SJSA1 (cell line): ENCODE data around the gene ACTRT2. TPM values are rescaled to one million over a fixed set of nuclear protein-coding genes. Genes with fewer than 3 reads are reported as not detected.

Experiments
- DNase-seq, 2 experiments: peaks; one replicate each; pipeline ENCODE4 v3.0.0-alpha.2; 2015 to 2020; ENCODE audit warnings: low spot score in 2 of 2, low read depth in 1 of 2
- H3K27ac ChIP-seq: fragments of 250-450 bp; sonication (Bioruptor Pico); 2 replicates; pipeline ENCODE4 v1.5.1; 2020; ENCODE audit warnings: mild to moderate bottlenecking, moderate library complexity
- H3K27me3 ChIP-seq: fragments of 250-450 bp; sonication (Bioruptor Pico); replicated peaks from 2 replicates; pipeline ENCODE4 v1.5.1; 2020; ENCODE audit warnings: mild to moderate bottlenecking, moderate library complexity
- H3K36me3 ChIP-seq: fragments of 250-450 bp; sonication (Bioruptor Pico); 2 replicates; pipeline ENCODE4 v1.5.1; 2020; ENCODE audit warnings: mild to moderate bottlenecking
- H3K4me1 ChIP-seq: fragments of 250-450 bp; sonication (Bioruptor Pico); replicated peaks from 2 replicates; pipeline ENCODE4 v1.6.1; 2021; ENCODE audit warnings: mild to moderate bottlenecking
- H3K4me3 ChIP-seq: fragments of 250-450 bp; sonication (Bioruptor Pico); 2 replicates; pipeline ENCODE4 v1.5.1; 2020; ENCODE audit warnings: mild to moderate bottlenecking
- H3K9me3 ChIP-seq: fragments of 250-450 bp; sonication (Bioruptor Pico); replicated peaks from 2 replicates; pipeline ENCODE4 v1.5.1; 2020; ENCODE audit warnings: mild to moderate bottlenecking
- total RNA-seq: library from RNA; depleted of rRNA; stranded (reverse); fragments of >200 nt; shearing (Covaris generic); gene quantifications from 2 replicates; pipeline ENCODE4 v1.2.3, GENCODE V29; 2014

The ACTRT2 gene
- total RNA-seq, 1 experiment from 2014 or later = not detected

- no peak for DNase-seq
- no peaks in the 10 kb centered on the region for H3K36me3 ChIP-seq
- H3K9me3 ChIP-seq = no peaks in the 10 kb centered on the region
- no peaks in the 10 kb centered on the region for H3K4me1 ChIP-seq
- 0 out of 2 replicates have a peak, but pooled peaks cover 3% of the 10 kb centered on the region for H3K27me3 ChIP-seq
- H3K4me3 ChIP-seq = no peak overlapping the region
- no peak overlapping the region for H3K27ac ChIP-seq
These were observed 11.9 kb downstream of the ACTRT2 start for GRCh38 chr1:3033040-3033789.

DNA sequence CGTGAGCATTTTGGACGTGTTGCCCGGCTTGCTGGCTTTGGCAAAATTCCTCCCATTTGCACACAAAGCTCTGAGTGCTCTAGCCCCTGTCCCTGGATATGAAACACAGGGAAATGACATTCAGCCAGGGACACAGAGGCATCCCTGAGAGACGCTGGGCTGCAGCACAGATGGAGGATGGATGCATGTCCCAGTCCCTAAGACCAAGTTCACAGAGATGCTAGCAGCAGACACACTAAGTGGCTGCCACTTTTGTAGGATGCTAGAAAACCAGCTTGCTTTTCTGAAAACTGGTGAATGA lies 12.5 kb downstream of the ACTRT2 start:
- H3K36me3 ChIP-seq = no peaks in the 10 kb centered on the region
- H3K27me3 ChIP-seq = 0 out of 2 replicates have a peak, but pooled peaks cover 3% of the 10 kb centered on the region
- H3K9me3 ChIP-seq = no peaks in the 10 kb centered on the region
- no peak overlapping the region for H3K4me3 ChIP-seq
- no peaks in the 10 kb centered on the region for H3K4me1 ChIP-seq
- no peak overlapping the region for H3K27ac ChIP-seq
- DNase-seq = no peak

- no peak for DNase-seq
- Histone ChIP-seq H3K27me3 (0 out of 2 replicates have a peak, but pooled peaks cover 3% of the 10 kb centered on the region), H3K4me3 (no peak overlapping the region), H3K4me1 (no peaks in the 10 kb centered on the region), H3K36me3 (no peaks in the 10 kb centered on the region), H3K27ac (no peak overlapping the region), H3K9me3 (no peaks in the 10 kb centered on the region)
These were observed 12.9 kb downstream of the ACTRT2 start for GRCh38 chr1:3034162-3034561.

DNA sequence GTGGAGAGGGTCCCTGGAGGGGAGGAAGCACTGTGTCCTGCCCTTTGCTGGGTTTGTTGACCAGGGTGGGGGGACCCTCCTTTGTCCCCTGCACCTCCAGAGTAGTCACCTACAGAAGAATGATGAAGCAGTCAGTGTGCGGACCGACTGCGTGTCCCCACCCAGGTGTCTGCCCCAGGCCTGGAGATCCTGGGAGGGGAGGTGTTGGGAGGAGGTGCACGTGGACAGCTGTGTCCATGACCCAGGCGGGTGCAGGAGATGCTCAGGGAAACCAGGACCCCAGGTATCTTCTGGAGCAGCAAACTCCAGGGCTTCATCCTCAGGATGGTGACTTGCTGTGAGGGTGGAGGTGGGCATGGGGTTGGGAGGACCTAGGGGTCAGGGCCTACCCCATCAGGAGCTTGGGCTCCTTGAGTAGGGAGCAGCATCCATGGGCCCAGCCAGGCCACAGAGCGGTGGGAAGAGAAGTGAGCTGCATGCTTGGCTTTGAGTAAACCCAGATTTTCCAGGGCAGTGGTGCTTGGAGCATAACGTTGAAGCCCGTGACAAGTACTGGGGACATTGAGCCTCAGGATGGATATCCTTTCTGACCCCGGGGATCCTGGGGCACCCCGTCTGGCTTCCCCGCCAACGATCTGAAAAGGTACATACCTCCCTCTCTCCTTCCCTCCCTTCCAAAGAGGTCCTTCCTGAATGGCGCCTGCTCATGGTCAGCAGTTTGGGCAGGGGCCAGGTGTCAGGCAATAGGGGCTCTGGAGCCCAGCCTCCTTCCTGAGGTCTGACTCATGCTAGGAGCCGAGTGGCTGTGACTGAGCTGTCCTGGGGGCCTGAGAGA lies 13.7 kb downstream of the ACTRT2 start:
- no peaks in the 10 kb centered on the region for H3K36me3 ChIP-seq
- H3K4me3 ChIP-seq = no peak overlapping the region
- no peak overlapping the region for H3K27ac ChIP-seq
- 0 out of 2 replicates have a peak, but pooled peaks cover 3% of the 10 kb centered on the region for H3K27me3 ChIP-seq
- no peak for DNase-seq
- H3K4me1 ChIP-seq = no peaks in the 10 kb centered on the region
- H3K9me3 ChIP-seq = no peaks in the 10 kb centered on the region; the same call in 1 of the 2 replicates

DNA sequence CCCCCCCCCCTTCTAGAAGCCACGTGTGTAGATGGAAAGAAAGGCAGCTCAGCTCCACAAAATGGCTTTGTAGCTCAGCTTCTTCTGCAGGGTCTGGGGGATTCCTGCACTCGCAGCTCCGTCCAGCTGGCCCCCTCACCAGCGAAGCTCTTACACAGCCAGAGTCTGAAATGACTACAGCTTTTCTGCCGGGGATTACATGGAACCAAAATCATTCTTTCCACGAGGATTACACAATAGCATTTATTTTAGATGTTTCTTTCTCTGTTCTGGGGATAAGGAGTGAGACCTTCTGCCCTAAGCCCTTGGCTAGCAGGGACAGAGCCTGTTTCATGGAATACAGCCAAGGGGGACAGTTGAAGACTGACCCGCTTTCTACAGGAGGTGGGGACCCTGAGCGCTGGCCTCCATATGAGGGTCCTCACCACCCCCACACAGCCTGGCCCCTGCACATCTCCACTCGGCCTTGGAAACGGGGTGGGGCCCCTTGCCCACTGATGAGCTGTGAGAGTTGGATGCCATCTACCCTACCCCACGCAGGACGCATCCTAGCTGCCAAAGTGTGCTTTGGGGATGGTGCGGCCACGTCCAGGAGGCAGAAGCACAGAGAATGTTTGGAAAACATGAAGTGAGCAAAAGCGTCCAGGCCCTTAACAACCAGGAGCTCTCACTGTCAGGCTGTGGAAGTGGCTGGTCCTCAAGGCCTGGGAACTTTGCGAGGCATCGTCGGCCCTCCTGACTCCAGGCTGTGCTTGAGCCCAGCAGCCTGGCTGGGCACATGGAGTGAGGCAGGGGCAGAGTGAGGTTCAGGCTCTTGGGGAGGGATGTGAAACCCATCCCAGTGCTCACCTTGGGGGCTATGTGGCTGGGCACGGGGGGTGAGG lies 14.5 kb downstream of the ACTRT2 start:
- Histone ChIP-seq H3K9me3 (no peaks in the 10 kb centered on the region; the same call in 1 of the 2 replicates), H3K27ac (no peak overlapping the region), H3K4me3 (no peak overlapping the region), H3K36me3 (no peaks in the 10 kb centered on the region), H3K4me1 (no peaks in the 10 kb centered on the region), H3K27me3 (0 out of 2 replicates have a peak, but pooled peaks cover 3% of the 10 kb centered on the region)
- no peak for DNase-seq

DNA sequence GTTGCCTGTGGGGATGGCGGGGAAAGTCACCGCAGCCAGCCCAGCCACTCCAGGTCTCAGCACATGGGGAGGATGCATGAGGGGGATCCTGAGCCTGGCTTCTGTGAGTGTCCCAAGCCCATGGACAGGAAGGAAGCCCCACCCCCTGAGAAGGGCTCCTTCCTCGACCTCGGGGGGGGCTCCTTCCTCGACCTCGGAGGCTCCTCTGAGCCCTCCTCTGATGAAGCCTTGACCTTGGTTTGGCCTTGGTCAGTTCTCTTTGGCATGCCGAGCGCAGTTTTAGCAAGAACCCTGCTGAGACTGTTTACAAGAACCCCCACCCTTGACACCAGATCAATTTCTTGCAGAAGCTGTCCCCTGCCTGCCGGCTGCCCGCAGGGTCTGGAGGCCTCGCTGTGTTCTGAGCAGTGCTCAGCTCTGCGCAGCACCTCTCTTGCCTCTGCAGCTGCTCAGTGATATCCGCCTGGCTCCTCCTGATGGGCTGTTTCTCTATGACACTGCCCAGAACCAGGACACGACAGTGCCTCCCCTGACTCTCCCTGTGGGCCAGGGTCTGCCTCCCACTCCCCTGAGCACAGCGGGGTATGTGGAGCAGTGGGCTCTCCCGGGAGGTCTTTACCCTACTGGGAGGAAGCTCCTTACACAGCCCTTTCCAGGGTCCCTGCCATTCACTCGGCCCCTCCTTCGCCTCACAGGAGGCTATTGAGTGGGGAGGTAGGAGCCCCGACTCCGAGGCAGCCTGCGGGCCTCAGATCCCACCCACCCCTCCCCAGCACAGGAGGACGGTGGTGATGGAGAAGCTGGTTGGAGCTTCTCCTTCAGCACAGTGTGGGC lies 15.4 kb downstream of the ACTRT2 start:
- Histone ChIP-seq H3K27me3 (peaks cover 3% of the 10 kb centered on the region; the same call in 1 of the 2 replicates), H3K4me3 (no peak overlapping the region)

GRCh38 chr1:3037281-3038040 lies 16.2 kb downstream of the ACTRT2 start:
- no peak for DNase-seq
- H3K9me3 ChIP-seq = no peaks in the 10 kb centered on the region; the same call in 1 of the 2 replicates
- H3K27me3 ChIP-seq = peaks cover 3% of the 10 kb centered on the region; the same call in 1 of the 2 replicates
- H3K36me3 ChIP-seq = no peaks in the 10 kb centered on the region
- no peak overlapping the region for H3K27ac ChIP-seq
- no peak overlapping the region for H3K4me3 ChIP-seq
- no peaks in the 10 kb centered on the region for H3K4me1 ChIP-seq

More for the DNA sequence above, 15.4 kb downstream of the ACTRT2 start:
- H3K4me1 ChIP-seq = no peaks in the 10 kb centered on the region
- no peak for DNase-seq
- H3K36me3 ChIP-seq = no peaks in the 10 kb centered on the region
- H3K9me3 ChIP-seq = no peaks in the 10 kb centered on the region; the same call in 1 of the 2 replicates
- no peak overlapping the region for H3K27ac ChIP-seq

- no peaks in the 10 kb centered on the region for H3K4me1 ChIP-seq
- no peak for DNase-seq
- no peaks in the 10 kb centered on the region; the same call in 1 of the 2 replicates for H3K9me3 ChIP-seq
- no peak overlapping the region for H3K27ac ChIP-seq
- no peaks in the 10 kb centered on the region; the same call in 1 of the 2 replicates for H3K27me3 ChIP-seq
- H3K4me3 ChIP-seq = no peak overlapping the region
- H3K36me3 ChIP-seq = no peaks in the 10 kb centered on the region
These were observed 16.9 kb downstream of the ACTRT2 start for GRCh38 chr1:3038113-3038551.

DNA sequence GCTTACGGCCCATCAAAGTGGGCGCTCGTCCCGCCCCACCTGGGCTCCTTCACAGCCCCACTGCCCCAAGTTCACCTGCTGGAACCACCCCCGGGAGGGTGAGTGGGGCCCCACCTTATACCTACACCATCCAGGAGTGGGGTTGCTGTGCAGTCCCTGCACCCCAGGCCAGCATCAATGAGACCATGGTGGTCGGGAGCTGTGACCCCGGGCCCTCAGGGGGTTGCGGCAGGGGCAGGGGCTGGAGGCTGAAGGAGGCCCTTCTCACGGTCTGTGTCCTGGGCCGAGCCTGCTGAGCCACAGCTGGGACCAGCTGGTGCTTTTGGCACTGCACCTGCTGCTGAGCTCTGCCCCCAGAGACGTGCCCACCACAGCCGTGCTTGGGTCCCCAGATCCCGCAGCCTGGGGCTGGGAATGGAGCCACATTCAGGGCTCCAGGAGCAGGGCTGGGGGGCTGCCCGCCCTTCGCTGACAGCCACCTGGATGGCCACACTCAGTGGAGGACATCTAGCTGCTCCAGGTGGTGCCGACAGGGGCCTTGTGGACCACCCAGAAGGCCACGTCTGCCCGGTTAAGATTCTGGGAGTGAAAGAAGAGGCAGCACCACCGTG lies 17.4 kb downstream of the ACTRT2 start:
- H3K9me3 ChIP-seq = no peaks in the 10 kb centered on the region; the same call in 1 of the 2 replicates
- H3K27me3 ChIP-seq = no peaks in the 10 kb centered on the region; the same call in 1 of the 2 replicates

DNA sequence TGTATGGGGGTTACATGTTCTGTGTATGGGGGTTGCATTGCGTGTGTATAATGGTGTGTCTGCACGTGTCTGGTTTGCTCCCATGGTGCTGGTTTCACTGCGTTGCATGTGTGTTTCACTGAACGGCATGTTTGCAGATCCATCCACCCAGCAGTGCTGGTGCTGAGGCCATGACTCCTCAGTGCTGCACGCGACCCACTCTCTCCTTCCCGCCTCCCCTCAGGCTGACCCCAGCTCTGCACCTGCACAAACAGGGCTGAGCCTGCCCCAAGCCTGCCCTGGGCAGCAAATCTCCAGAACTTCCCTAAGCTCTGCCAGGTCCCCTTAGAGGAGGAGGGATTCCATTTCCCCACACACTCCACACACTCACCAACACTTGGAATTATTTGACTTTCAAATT lies 18.7 kb downstream of the ACTRT2 start:
- Histone ChIP-seq H3K9me3 (peaks cover 2% of the 10 kb centered on the region; the same call in 1 of the 2 replicates), H3K4me1 (no peaks in the 10 kb centered on the region), H3K27ac (no peak overlapping the region), H3K27me3 (no peaks in the 10 kb centered on the region; the same call in 1 of the 2 replicates), H3K4me3 (no peak overlapping the region), H3K36me3 (no peaks in the 10 kb centered on the region)
- no peak for DNase-seq

More for the DNA sequence above, 17.4 kb downstream of the ACTRT2 start:
- Histone ChIP-seq H3K4me1 (no peaks in the 10 kb centered on the region), H3K27ac (no peak overlapping the region), H3K36me3 (no peaks in the 10 kb centered on the region), H3K4me3 (no peak overlapping the region)
- DNase-seq = no peak

GRCh38 chr1:3042481-3042880 lies 21.2 kb downstream of the ACTRT2 start:
- no peak for DNase-seq
- H3K4me1 ChIP-seq = no peaks in the 10 kb centered on the region

More at GRCh38 chr1:3042481-3042880, 21.2 kb downstream of the ACTRT2 start:
- H3K27ac ChIP-seq = no peak overlapping the region
- H3K4me3 ChIP-seq = no peak overlapping the region
- H3K9me3 ChIP-seq = peaks cover 2% of the 10 kb centered on the region; the same call in 1 of the 2 replicates
- no peaks in the 10 kb centered on the region; the same call in 1 of the 2 replicates for H3K27me3 ChIP-seq
- H3K36me3 ChIP-seq = no peaks in the 10 kb centered on the region
